SU-DHL-6 (cell line): Measurements from ENCODE around the gene DTX1.

Experiments
- H2AFZ ChIP-seq: fragments of 200-600 bp; sonication (generic); 2 replicates; pipeline ENCODE4 v1.6.1; 2014; ENCODE audit warnings: low read depth, mild to moderate bottlenecking, moderate library complexity, mixed read lengths, antibody characterized with exemption, low read length; ENCODE audit not compliant: severe bottlenecking
- H3F3A ChIP-seq: fragments of 200-600 bp; shearing (Covaris generic); 2 replicates; pipeline ENCODE4 v1.6.0; 2016; ENCODE audit warnings: antibody characterized with exemption, mild to moderate bottlenecking; ENCODE audit not compliant: insufficient read depth
- H3K27ac ChIP-seq: fragments of 200-600 bp; sonication (generic); 2 replicates; pipeline ENCODE4 v1.5.1; 2016; ENCODE audit warnings: low read depth, mild to moderate bottlenecking, low read length, moderate library complexity, mixed read lengths
- H3K27me3 ChIP-seq: fragments of 200-600 bp; sonication (generic), shearing (Covaris generic); 2 replicates; pipeline ENCODE4 v1.6.0; 2014; ENCODE audit warnings: mild to moderate bottlenecking, low read length
- H3K36me3 ChIP-seq: fragments of 200-600 bp; sonication (generic); 2 replicates; pipeline ENCODE4 v1.6.1; 2014; ENCODE audit warnings: mild to moderate bottlenecking, low read length, mixed read lengths
- H3K4me2 ChIP-seq: fragments of 300-600, 200-600 bp; shearing (Covaris generic), sonication (generic); 2 replicates; pipeline ENCODE4 v1.6.0; 2014; ENCODE audit warnings: low read length, low read depth, mild to moderate bottlenecking; ENCODE audit not compliant: poor library complexity, severe bottlenecking
- H3K4me3 ChIP-seq: fragments of 200-600 bp; sonication (generic); 2 replicates; pipeline ENCODE4 v1.5.1; 2014; ENCODE audit warnings: antibody characterized with exemption, low read length, mild to moderate bottlenecking, mixed read lengths; ENCODE audit not compliant: insufficient read depth, poor library complexity, severe bottlenecking
- H3K79me2 ChIP-seq: fragments of 200-600 bp; sonication (generic); 2 replicates; pipeline ENCODE4 v1.6.1; 2014; ENCODE audit warnings: mild to moderate bottlenecking, low read length, moderate library complexity; ENCODE audit not compliant: insufficient read depth
- H3K9ac ChIP-seq: fragments of 200-600 bp; sonication (generic); 2 replicates; pipeline ENCODE4 v1.7.0; 2014; ENCODE audit warnings: mild to moderate bottlenecking, low read length
- H3K9me2 ChIP-seq: fragments of 200-600 bp; sonication (generic); replicated peaks from 2 replicates; pipeline ENCODE4 v1.6.1; 2014; ENCODE audit warnings: low read length; ENCODE audit not compliant: insufficient read depth
- H3K9me3 ChIP-seq: fragments of 200-600 bp; sonication (generic); 2 replicates; pipeline ENCODE4 v1.6.1; 2014; ENCODE audit warnings: low read length, mixed read lengths; ENCODE audit not compliant: insufficient read depth
- H4K20me1 ChIP-seq: fragments of 200-600 bp; sonication (generic); 2 replicates; pipeline ENCODE4 v1.6.1; 2014; ENCODE audit warnings: low read depth, mild to moderate bottlenecking, antibody characterized with exemption, low read length, moderate library complexity, mixed read lengths
- CTCF ChIP-seq: fragments of 200-600 bp; sonication (generic); IDR thresholded peaks from one replicate; pipeline ENCODE4 v1.5.1; 2017; ENCODE audit warnings: antibody characterized with exemption, mild to moderate bottlenecking, low read length, moderate library complexity; ENCODE audit not compliant: insufficient read depth, poor library complexity, severe bottlenecking
- EZH2phosphoT487 ChIP-seq: fragments of 200-600 bp; sonication (generic), shearing (Covaris generic); conservative IDR thresholded peaks from 2 replicates; pipeline ENCODE4 v1.6.1; 2018; ENCODE audit warnings: mild to moderate bottlenecking, antibody characterized with exemption, low read length, moderate library complexity, mixed read lengths

DTX1 gene

GRCh38 chr12:113022563-113023297 lies 33.8 kb upstream of the DTX1 start:
- H3K27me3 ChIP-seq: no peaks in the 10 kb centered on the region
- H3K9me2 ChIP-seq: no peaks in the 10 kb centered on the region
- no peak for TF ChIP-seq CTCF
- TF ChIP-seq EZH2phosphoT487: no peak
- H3K4me3 ChIP-seq: no peak overlapping the region
- H3K4me2 ChIP-seq: no peak overlapping the region
- H3K9me3 ChIP-seq: no peaks in the 10 kb centered on the region
- H3K36me3 ChIP-seq: no peaks in the 10 kb centered on the region
- no peaks in the 10 kb centered on the region for H3K79me2 ChIP-seq
- H2AFZ ChIP-seq: no peak overlapping the region
- H4K20me1 ChIP-seq: no peaks in the 10 kb centered on the region
- no peak overlapping the region for H3K27ac ChIP-seq
- H3K9ac ChIP-seq: no peak overlapping the region
- H3F3A ChIP-seq: no peaks in the 10 kb centered on the region

- no peak overlapping the region for H3K9ac ChIP-seq
- H3K4me3 ChIP-seq: no peak overlapping the region
- H3F3A ChIP-seq: no peaks in the 10 kb centered on the region
- no peak for TF ChIP-seq EZH2phosphoT487
- TF ChIP-seq CTCF: no peak
- no peaks in the 10 kb centered on the region for H3K9me2 ChIP-seq
- H3K27ac ChIP-seq: no peak overlapping the region
- no peak overlapping the region for H2AFZ ChIP-seq
- H3K9me3 ChIP-seq: no peaks in the 10 kb centered on the region
- H3K79me2 ChIP-seq: no peaks in the 10 kb centered on the region
- H3K4me2 ChIP-seq: no peak overlapping the region
- no peaks in the 10 kb centered on the region for H4K20me1 ChIP-seq
- H3K36me3 ChIP-seq: no peaks in the 10 kb centered on the region
- no peaks in the 10 kb centered on the region for H3K27me3 ChIP-seq
Measured at GRCh38 chr12:113027726-113028125, 28.8 kb upstream of the DTX1 start.

- H3K36me3 ChIP-seq: no peaks in the 10 kb centered on the region
- no peaks in the 10 kb centered on the region for H3K9me2 ChIP-seq
- H2AFZ ChIP-seq: no peak overlapping the region
- no peaks in the 10 kb centered on the region for H3K9me3 ChIP-seq
- no peak overlapping the region for H3K9ac ChIP-seq
- no peaks in the 10 kb centered on the region for H4K20me1 ChIP-seq
- no peak overlapping the region for H3K4me2 ChIP-seq
- TF ChIP-seq CTCF: peak; percentile 75
- no peak for TF ChIP-seq EZH2phosphoT487
- no peak overlapping the region for H3K4me3 ChIP-seq
- H3K27me3 ChIP-seq: no peaks in the 10 kb centered on the region
- no peaks in the 10 kb centered on the region for H3K79me2 ChIP-seq
- no peaks in the 10 kb centered on the region for H3F3A ChIP-seq
- H3K27ac ChIP-seq: no peak overlapping the region
Measured at GRCh38 chr12:113030875-113031525, 25.5 kb upstream of the DTX1 start.
